NOMO-1 (cell line): ENCODE data around the gene PLCG1.

Experiments
- DNase-seq, 2 experiments: peaks; one replicate each; lab custom pipeline; 2025; ENCODE audit not compliant: unreplicated experiment in 2 of 2; lab: John Stamatoyannopoulos, UW

PLCG1 gene

GRCh38 chr20:41176711-41177552 lies 39.6 kb downstream of the PLCG1 start:
- DNase-seq, result no peak

GRCh38 chr20:41177636-41178035 lies 40.3 kb downstream of the PLCG1 start:
- DNase-seq, result no peak

GRCh38 chr20:41178495-41178894 lies 41.2 kb downstream of the PLCG1 start:
- no peak for DNase-seq

GRCh38 chr20:41178904-41179432 lies 41.6 kb downstream of the PLCG1 start:
- no peak for DNase-seq

GRCh38 chr20:41179961-41180360 lies 42.6 kb downstream of the PLCG1 start:
- DNase-seq, result no peak

GRCh38 chr20:41180599-41181333 lies 43.4 kb downstream of the PLCG1 start:
- DNase-seq, result no peak

GRCh38 chr20:41181567-41181966 lies 44.2 kb downstream of the PLCG1 start:
- no peak for DNase-seq

- no peak for DNase-seq
Measured at GRCh38 chr20:41182296-41183212, 45.2 kb downstream of the PLCG1 start.

- no peak for DNase-seq
Measured at GRCh38 chr20:41183391-41183790, 46.0 kb downstream of the PLCG1 start.

GRCh38 chr20:41183831-41184230 lies 46.5 kb downstream of the PLCG1 start:
- DNase-seq, result no peak

- no peak for DNase-seq
Measured at GRCh38 chr20:41185013-41185757, 47.8 kb downstream of the PLCG1 start.

GRCh38 chr20:41187668-41188067 lies 50.3 kb downstream of the PLCG1 start:
- DNase-seq, result no peak

- DNase-seq, result no peak
Measured at GRCh38 chr20:41191562-41192500, 54.5 kb downstream of the PLCG1 start.

- DNase-seq, result no peak
Measured at GRCh38 chr20:41192575-41192974, 55.2 kb downstream of the PLCG1 start.

- DNase-seq, result no peak
Measured at GRCh38 chr20:41196653-41197225, 59.4 kb downstream of the PLCG1 start.

- DNase-seq, result no peak
Measured at GRCh38 chr20:41198443-41198842, 61.1 kb downstream of the PLCG1 start.

GRCh38 chr20:41200446-41201202 lies 63.3 kb downstream of the PLCG1 start:
- DNase-seq, result no peak

GRCh38 chr20:41201760-41202159 lies 64.4 kb downstream of the PLCG1 start:
- DNase-seq, result no peak
